Cardiac fibroblast (primary cell): Measurements from ENCODE around the gene CTAGE6.
"Not testable (repeated sequence)": the region's sequence is repeated elsewhere in the genome, so short reads cannot be mapped to it uniquely, and the experiment has no call there.

Experiments
- DNase-seq, 2 donors: peaks; one replicate each; pipeline versions ENCODE4 v3.0.0 to v3.0.0-alpha.2; 2010; ENCODE audit warnings: low read depth in 2 of 2
- H3K4me3 ChIP-seq, 2 donors: replicated peaks in 1 of 2; 1 replicate in 1 of 2; 2 replicates in 1 of 2; pipeline ENCODE4 v1.5.1; 2011; ENCODE audit warnings: low read depth in 2 of 2, low read length in 2 of 2, mild to moderate bottlenecking in 2 of 2, moderate library complexity in 1 of 2
- TF ChIP-seq, protein P1 (sequence below): IDR thresholded peaks from one replicate; pipeline ENCODE4 v1.5.1; 2011; ENCODE audit warnings: low read depth, mild to moderate bottlenecking, low read length, inconsistent platforms

Gene CTAGE6

DNA sequence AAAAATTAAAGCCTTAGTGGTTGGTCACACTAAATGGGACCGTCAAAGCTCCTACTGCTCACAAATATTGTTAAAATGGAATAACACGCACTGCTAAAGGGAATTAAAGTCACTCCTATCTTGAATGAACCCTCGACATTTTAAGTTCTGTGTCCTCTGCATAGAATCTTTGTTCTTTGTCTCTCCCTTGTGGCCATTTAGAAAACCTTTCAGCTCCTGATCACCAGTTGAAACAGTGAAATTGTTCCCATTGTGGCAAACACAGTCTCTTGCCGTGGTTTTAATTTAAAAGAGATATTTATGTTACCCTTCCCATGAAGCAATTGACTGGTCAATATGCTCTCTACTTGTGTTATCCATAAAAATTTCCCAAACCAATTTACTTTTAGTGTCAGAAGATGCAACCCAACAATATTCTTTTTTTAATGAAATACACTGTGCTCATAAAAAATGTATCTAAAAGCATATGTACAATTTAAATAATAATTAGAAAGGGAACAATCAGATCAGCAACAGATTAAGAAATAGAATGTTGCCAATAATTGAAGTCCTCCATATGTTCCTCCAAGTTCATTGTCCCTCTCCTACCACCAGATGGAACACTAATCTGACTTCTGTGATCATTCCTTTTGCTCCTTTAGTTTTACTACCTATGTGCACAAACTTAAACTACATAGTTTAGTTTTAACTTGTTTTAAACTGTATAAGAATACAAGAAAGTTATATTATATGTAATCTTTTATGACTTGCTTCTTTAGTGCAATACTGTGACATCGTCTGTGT lies 20.3 kb downstream of the CTAGE6 start:
- not testable (repeated sequence) for H3K4me3 ChIP-seq
- TF ChIP-seq, protein P1, sequence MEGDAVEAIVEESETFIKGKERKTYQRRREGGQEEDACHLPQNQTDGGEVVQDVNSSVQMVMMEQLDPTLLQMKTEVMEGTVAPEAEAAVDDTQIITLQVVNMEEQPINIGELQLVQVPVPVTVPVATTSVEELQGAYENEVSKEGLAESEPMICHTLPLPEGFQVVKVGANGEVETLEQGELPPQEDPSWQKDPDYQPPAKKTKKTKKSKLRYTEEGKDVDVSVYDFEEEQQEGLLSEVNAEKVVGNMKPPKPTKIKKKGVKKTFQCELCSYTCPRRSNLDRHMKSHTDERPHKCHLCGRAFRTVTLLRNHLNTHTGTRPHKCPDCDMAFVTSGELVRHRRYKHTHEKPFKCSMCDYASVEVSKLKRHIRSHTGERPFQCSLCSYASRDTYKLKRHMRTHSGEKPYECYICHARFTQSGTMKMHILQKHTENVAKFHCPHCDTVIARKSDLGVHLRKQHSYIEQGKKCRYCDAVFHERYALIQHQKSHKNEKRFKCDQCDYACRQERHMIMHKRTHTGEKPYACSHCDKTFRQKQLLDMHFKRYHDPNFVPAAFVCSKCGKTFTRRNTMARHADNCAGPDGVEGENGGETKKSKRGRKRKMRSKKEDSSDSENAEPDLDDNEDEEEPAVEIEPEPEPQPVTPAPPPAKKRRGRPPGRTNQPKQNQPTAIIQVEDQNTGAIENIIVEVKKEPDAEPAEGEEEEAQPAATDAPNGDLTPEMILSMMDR: peak; percentile 55
- DNase-seq: peak; percentile 75 to 78

DNA sequence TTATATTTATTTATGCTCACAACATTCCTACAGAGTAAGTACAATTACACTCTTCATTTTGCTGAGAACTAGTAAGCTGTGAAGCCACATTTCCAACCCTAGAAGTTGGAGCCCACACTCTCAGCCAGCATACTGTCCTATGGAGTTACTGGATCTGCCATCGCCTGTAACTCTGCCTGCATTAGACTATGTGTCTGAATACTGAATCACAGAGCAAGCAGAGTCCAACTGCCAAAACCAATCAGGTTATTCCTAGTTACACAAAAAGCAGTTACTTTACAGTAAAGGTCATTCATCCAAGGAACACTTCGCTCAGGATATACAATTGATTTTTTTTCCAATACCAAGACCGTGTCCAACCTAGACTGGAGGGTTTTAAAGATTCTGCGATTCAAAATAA lies 21.5 kb downstream of the CTAGE6 start:
- H3K4me3 ChIP-seq: no peak overlapping the region
- no peak for DNase-seq
- TF ChIP-seq, protein P1: no peak

DNA sequence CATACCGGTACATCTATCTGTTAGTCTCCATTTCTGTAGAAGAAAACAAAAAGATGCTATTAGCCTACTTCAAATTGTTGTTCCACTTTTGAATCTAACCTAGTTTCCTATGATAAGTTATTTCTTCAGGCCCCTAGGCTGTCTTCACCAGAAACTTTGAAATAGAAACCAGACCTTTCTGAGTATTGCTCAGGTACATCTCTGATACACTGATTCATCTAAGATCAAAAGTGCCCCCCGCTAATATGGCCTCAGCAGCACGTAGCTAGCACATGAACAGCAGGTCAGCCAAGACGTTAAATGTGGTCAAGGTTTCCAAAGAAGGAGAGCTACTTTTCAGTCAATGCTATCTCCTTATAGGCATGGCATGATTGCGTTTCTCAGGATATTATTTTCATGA lies 23.6 kb downstream of the CTAGE6 start:
- DNase-seq: no peak
- TF ChIP-seq, protein P1: no peak
- H3K4me3 ChIP-seq: no peak overlapping the region

DNA sequence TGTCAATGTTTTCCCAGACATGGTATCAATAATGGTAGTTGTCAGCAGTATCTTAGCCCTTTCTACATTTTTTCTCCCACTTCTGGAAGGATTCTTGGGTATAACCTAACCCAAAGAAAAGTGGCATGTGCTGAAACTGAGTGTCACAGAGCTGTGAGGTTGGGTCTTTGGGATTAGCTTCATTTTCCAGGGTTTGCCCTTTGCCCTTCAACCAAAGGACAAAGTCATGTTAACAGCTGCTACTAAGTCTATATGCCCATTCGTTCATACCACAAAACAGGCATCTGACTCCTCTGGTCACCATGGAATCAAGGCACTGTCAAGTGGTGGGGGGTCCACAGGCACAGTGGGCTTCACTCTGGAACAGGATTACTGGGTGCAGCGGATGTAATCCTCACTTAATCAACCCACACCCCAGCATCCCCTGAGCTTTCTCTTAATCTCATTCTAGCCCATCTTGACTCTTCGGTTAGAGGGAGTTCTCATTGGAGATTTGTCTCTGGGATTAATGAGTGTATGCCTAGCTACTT lies 29.1 kb downstream of the CTAGE6 start:
- TF ChIP-seq, protein P1: no peak
- DNase-seq: no peak
- no peak overlapping the region for H3K4me3 ChIP-seq

DNA sequence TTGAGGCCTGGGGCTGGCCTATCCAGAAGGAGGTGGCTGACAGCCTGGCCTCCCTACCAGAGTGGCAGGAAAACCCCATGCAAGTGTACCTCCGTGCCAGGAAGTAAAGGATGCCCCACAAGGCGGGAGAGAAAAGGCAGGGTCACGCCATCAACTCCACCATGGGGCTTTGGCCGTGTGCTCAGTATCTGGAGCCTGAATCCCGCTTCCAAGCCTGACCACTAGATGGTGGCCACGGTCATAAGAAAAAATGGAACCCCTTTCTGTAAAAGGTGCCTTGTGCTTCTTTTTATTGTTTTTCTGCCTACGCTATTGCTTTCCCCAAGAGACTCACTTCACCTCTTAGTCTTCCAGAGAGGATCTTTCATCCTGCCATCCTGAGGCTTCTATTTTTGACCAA lies 29.9 kb downstream of the CTAGE6 start:
- not testable (repeated sequence) for DNase-seq, H3K4me3 ChIP-seq

DNA sequence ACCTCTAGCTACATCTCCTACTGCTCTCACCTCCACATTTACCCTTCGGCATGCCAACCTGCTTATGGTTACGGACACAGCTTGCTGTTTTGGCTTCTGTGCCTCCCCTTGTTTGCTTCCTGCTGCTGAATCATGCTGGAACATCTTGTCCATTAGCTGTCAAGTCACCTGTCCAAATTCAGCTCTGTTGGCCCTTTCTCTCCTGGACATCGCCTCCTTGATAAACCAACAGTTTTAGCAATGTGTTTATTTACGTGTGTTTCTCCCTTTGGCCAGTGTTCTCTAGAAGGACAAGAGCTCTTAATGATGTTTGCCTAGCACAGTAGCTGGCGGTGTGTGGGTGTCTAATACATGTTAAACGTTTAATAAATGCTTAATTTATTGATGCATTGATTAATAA lies 31.4 kb downstream of the CTAGE6 start:
- DNase-seq, H3K4me3 ChIP-seq: not testable (repeated sequence)

DNA sequence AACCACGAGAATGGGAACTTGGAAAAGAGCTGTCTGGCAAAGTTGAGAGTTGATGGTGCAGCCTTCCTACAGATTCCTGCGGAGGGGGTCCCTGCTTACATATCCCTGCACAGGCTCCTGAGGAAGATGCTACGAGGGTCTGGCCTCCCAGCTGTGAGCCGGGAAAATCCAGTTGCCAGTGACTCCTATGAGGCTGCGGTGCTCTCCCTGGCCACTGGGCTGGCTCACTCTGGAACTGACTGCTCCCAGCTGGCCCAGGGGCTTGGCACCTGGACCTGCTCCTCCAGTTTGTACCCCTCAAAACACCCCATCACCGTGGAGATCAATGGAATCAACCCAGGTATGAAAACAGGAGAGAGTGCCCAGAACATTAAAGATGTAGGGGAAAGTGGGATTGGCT lies 37.2 kb downstream of the CTAGE6 start:
- H3K4me3 ChIP-seq, DNase-seq: not testable (repeated sequence)

DNA sequence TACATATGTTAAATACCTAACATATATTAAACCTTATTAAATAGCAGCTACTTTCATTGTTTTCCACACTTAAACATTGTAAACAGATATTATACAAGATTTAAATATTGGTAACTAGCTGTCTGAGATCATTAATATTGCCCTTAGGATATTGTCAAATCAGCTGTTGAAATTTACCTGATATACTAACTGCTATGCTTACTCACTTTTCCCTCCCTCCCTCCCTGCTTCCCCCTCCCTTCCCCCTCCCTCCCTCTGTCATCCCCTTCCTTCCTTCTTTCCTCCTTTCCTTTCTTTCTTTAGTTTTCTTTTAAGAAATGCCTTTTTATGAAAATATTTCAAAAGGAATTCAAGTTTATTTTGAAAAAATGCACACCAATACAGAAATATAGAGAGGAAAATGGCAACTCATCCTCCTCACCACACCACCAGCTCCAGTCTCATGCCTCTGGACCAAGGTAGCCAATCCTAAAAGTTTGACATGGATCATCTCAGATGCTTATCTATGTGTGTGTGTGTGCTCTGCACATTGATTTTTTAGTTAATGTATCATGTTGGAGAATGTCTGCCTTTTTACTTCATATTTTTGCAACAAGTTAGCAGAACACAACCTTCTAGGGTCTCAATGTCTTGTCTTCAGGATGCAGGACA lies 41.8 kb downstream of the CTAGE6 start:
- not testable (repeated sequence) for DNase-seq, H3K4me3 ChIP-seq

DNA sequence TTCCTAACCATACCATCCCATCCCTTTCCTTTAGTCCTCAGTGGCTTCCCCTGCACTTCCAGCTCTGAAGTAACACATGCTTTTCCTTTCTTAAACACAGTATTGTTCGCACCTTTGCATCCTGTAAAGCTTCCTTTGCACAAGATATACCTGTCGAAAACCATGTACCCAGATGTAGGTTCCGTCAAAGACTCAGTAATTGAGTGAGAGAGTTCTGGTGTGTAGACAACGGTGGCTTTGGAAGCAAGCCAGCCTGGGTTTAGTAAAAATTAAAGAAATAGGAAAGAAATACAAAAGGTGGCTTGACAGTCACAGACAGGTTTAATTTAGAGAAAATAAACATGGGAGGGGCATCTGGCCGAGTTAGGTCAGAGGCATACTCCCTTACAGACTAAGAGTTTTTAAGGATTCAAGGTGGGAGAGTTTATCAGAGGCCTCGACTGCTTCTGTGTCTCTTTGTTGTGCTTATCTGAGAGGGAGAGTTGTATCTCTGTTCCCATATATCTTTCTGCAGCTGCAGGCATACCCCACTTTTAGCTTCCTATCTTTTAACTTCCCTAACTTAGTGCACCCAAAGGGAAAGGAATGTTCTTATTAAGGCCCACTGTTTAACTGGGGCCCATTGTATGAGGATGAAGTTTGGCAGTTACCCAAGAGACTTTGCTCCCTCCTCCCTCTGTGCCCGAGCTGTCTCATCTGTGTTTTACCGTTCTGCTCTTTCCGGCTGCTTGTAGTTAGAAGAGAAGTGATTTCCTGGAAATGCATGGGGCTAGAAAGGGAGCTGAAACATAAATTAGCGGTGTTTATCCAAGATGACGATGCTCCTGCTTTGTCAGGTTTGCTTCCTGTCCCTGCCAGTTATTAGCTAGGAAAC lies 42.7 kb downstream of the CTAGE6 start:
- not testable (repeated sequence) for DNase-seq, H3K4me3 ChIP-seq

DNA sequence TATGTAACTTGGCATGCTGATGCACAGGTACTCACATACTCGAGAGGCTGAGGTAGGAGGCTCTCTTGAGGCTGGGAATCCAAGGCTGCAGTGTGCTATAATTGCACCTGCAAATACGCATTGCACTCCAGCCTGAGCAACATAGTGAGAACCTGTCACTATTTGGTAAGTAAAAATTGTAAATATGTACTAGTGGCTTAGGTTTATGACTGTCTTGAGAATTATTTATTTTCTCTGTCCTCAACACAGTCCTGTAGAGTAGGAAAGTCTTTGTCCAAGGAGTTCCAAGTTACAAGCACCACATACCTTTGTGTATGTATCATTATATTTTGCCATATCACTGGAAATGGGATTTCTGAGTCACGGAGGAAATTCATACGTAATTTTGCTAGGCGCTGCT lies 45.1 kb downstream of the CTAGE6 start:
- peak in 1 of 2 donors; percentile 34 for DNase-seq
- not testable (repeated sequence) for H3K4me3 ChIP-seq

DNA sequence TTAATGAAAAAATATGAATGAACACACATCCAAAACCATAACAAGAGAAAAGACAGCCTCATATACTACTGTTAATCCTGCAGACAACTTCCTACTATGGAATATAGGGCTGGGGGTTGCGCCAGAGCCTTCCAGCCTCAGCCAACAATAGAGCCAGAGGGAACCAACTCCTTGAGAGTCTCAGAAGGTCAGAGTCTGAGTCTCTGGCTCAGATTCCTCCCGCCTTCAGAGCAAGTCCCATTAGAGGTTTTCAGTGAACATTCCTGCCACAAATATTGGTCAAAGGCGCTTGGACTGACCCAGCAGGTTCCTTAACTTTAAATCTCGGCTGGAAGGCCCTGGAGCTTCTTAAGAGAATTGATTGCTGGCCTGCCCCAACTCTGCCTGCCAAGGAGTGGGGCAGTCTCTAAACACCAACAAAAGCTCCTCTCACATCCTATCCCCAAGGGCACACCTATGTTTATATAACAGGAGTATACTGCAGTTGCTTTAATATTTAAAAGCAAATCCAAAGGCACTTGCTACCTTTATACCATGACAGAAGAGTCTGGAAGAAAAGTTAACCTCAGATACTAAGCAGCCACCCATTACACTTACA lies 45.7 kb downstream of the CTAGE6 start:
- not testable (repeated sequence) for DNase-seq, H3K4me3 ChIP-seq

DNA sequence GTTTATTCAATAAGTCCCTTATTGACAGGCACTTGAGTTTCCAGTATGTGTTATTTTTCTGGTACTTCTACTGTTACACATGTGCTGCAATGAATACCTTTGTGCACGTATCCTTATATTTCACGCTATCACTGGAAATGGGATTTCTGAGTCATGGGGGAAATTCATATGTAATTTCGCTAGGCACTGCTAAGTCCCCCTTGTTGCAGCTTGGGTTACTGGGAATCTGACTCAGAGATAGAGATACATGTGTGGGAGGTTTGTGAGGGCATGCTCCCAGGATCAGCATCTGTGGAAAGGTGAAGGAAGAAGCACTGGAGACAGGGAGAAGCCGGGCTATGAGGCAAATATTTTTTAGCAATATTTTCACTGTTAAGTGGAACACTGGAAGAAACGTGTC lies 47.6 kb downstream of the CTAGE6 start:
- DNase-seq, H3K4me3 ChIP-seq: not testable (repeated sequence)
